Ecto neural progenitor cell (in vitro differentiated cells): Measurements from ENCODE around the gene GPR150.

Source experiments
- DNase-seq: peaks from one replicate; pipeline ENCODE4 v3.0.0-alpha.2; 2018; ENCODE audit warnings: low spot score

The GPR150 gene

DNA sequence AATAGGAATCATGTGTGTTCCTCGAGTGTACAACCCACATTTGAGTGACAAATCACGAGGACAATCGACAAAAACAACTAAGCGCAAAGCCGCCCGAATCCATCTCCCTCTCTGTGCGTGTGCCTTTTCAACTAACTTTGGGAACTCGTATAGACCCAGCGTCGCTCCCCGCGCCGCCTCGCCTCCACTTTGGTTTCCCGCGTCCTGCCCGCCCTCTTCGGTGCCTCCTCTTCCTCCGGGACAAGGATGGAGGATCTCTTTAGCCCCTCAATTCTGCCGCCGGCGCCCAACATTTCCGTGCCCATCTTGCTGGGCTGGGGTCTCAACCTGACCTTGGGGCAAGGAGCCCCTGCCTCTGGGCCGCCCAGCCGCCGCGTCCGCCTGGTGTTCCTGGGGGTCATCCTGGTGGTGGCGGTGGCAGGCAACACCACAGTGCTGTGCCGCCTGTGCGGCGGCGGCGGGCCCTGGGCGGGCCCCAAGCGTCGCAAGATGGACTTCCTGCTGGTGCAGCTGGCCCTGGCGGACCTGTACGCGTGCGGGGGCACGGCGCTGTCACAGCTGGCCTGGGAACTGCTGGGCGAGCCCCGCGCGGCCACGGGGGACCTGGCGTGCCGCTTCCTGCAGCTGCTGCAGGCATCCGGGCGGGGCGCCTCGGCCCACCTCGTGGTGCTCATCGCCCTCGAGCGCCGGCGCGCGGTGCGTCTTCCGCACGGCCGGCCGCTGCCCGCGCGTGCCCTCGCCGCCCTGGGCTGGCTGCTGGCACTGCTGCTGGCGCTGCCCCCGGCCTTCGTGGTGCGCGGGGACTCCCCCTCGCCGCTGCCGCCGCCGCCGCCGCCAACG, at the start of gene GPR150:
Gene GPR150, plus strand, starts transcription at position 58 of the 840 bp plus-strand sequence. Its CDS starts 189 bp downstream, at position 247.
- DNase-seq, result peak; percentile 78

DNA sequence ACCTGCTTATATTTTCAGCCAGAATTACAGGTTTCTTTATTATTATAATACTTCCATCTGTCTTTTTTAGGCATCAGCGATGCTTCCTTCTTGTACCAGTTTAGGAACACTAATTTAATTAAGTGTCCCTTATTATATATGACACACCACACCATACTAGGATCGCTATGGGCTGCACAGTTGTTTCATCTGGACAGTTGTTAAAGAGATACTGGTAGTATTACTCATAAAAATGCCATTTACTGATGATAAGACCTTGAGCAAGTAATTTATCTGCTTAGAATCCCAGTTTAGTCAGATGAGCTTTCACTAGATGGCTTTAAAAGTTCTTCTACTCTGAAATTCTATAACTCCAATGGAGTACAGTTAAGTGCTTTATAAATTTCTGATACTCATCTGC, 47.9 kb upstream of the GPR150 start:
- no peak for DNase-seq

DNA sequence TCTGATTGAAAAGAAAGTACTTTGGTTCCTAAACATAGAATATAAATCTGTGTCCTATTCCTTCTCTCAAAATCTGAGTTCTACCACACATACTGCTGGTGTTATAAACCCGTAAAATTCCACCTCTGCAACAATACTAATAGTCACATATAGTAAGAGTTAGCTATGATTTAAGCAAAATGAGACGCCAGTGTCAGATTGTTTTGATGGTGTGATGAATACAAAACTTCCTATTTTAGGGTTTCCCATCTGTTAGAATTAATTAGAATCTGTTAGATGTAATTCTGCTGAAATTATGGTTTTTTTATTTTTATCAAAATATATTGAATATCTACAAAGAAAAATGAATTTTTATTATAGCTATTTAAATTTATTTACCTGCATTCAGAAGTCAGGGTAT, 38.3 kb upstream of the GPR150 start:
- no peak for DNase-seq

DNA sequence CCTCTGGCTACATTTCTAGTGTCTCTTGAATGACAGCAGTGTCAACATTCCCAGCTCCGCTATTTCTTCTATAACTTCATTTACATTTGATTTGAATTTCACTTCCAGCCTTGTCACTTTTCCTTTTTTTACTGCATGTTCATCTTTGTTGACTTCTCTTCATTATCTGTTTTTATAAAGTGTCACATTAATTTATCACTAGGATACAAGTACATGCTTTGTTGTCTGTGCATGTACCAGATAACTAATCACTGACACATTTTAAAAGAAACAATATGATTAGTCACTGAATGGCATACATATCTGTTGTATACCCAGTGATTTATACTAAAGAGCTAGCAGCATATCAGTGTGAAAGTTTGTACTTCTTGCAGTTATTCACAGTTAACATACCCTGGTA, 35.9 kb upstream of the GPR150 start:
- no peak for DNase-seq

DNA sequence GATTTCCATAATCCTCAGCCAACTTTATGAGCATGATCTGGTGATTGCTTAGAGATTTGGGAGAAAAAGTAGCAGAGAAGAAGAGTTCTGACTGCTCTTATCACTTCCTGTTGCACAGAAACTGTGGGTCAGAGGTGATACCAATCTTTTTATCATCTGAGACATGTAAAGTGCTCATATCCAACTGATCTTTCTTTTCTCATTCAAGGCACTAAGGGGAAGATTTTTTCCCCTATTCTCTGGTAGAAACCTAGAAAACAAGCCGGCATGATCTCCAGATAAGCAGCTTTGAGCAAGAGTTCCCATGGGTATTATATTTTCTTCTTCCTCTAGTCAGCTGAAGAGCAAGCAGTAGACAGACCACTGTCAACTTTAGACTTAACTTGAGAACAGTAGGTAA, 29.0 kb upstream of the GPR150 start:
- no peak for DNase-seq

DNA sequence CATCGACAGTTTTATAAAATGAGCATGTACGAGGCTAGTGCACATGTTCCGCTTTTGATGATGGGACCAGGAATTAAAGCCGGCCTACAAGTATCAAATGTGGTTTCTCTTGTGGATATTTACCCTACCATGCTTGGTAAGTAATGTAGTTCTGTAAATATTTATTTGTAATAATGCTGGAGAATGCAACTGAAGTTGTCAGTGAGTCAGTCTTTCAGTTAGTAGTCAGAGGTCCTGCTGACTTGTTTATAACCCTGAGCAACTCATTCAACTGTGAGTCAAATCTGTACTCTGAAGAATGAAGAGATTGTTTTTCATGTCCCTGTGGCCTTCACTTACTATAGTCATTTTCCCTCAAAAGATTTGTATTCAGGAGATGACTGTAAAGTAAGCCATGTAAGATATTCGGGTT, 28.4 kb upstream of the GPR150 start:
- no peak for DNase-seq

DNA sequence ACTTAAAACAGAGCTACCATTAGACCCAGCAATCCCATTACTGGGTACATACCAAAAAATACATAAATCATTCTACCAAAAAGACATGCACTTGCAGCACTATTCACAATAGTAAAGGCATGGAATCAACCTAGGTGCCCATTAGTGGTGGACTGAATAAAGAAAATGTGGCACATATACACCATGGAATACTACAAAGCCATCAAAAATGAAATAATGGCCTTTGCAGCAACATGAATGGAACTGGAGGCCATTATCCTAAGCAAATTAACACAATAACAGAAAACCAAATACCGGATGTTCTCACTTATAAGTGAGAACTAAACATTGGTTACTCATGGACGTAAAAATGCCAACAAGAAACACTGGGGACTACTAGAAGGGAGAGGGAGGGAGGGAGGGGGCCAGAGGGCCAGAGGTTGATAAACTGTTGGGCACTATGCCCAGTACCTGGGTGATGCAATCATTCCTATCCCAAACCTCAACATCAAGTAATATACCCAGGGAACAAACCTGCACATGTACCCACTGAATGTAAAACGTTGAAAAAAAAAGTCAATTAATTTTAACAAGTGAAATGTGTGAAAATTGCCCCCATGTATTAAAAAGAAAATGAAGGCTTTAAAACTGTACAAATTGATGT, 24.5 kb upstream of the GPR150 start:
- DNase-seq, result no peak

DNA sequence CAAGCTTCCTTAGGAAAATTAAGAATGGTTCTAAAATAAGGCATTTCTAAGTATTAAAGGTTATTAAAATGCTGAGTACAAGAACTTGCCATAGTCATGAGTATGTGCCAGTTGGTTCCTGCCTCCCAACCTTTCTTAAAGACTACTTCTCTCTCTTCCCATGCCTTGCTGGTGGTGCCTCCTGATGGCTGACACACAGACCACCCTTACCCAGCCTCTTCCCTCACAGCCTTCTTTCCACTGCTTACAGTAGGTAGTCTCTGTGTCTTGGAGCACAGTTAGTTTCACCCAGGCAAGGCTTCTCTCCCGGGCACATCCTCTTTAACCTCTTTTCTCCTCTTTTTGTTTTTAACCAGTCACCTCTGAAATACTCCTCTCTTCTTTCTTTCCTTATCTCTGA, 20.6 kb upstream of the GPR150 start:
- no peak for DNase-seq

DNA sequence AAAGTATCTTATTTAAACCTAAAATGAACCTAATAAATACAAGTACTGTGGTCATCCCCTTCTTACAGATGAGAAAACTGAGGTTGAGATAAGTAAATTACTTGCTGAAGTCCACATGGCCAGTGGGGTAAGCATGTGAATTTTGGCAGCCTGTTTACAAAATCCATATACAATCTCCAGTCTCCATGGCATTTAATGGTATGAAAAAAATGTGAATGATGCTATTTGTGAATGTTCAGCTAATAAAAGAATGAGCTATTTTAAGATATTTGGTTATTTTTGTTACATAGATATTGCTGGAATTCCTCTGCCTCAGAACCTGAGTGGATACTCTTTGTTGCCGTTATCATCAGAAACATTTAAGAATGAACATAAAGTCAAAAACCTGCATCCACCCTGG, 19.3 kb upstream of the GPR150 start:
- no peak for DNase-seq

DNA sequence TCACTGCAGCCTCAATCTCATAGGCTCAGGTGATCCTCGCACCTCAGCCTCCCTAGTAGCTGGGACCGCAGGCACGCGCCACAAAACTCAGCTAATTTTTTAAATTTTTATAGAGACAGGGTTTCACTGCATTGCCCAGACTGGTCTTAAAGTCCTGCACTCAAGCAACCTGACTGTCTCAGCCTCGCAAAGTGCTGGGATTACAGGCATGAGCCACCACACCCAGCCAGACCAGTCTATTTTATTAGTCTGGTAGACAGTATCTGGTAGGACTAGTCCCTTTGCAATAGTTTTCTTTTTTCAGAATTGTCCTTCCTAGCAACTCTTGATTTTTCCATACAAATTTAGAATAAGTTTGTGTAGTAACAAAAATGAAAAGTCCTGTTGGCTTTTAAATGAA, 14.1 kb upstream of the GPR150 start:
- DNase-seq, result no peak

DNA sequence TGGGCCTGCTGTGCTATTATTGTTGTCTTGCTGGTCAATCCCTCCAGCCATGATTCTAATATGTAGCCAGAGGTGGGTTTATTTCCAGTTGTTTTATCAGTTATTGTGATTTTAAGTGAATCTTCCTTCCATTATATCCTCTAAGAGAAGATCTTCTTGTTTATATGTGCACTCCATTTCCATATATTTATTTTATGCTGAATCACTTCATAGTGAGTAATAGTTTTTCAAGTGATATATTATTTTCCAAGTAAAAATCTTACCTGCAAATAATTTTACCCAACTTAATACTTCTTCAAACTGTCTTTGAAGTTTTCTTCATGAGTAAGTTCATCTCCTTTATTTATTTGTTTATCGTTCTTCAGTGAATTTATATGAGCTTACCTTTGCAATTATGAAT, 13.5 kb upstream of the GPR150 start:
- no peak for DNase-seq

DNA sequence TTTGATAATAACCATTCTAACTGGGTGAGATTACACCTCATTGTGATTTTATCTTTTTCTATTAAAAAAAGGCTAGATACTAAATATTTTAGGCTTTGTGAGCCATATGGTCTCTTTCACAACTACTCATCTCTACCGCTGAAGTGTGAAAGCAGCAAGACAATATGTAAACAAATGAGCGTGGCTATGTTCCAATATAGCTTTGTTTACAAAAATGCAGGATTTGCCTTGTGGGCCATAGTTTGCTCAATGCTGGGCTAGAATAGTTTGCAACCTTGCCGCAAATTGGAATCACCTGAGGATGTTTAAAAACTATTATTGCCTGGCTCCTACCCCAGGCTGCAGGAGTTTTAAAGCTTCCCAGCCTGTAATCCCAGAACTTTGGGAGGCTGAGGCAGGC, 10.2 kb upstream of the GPR150 start:
- DNase-seq, result no peak

DNA sequence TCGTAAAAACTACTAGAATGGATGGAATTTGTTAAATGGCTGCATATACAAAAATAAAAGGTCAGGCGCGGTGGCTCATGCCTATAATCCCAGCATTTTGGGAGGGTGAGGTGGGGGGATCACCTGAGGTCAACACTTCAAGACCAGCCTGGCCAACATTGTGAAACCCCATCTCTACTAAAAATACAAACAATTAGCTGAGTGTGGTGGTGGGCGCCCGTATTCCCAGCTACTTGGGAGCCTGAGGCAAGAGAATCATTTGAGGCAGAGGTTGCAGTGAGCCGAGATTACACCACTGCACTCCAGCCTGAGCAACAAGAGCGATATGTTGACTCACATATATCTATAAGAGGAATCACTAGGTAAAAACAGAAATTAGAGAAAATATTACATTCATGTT, 9.3 kb upstream of the GPR150 start:
- no peak for DNase-seq

DNA sequence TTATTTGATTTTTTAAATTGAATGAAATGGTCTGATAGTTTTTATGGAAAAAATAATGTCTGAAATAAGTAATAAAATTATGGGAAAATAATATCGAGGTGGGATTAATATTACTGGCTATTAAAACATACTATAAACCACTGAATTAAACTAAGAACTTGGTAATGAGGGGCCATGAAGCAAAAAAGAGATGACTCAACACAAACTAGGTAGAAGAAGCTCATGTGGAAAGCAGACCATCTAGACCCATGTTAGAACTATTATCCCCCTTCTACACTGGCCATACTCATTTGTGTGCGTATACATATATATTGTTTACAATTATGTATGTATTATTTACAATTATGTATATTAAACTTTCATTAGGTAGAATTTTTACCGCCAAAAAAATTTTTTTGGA, 8.5 kb upstream of the GPR150 start:
- no peak for DNase-seq

DNA sequence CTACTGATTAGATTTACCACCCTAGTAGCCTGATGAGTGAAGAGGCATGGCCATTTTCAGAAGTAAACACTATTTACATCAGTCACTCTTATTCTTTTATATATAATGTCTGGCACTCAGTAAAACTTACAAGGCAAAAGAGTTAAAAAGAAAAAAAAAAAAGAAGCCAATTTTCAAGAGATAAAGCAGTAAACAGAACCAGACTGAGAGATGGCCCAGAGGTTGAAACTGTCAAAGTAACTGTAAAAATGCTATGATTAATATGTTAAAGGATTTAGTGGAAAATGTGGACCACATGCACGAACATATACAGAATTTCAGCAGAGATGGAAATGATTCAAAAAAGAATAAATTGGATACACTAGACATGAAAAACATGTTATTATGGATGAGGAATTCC, 6.4 kb upstream of the GPR150 start:
- DNase-seq, result no peak

DNA sequence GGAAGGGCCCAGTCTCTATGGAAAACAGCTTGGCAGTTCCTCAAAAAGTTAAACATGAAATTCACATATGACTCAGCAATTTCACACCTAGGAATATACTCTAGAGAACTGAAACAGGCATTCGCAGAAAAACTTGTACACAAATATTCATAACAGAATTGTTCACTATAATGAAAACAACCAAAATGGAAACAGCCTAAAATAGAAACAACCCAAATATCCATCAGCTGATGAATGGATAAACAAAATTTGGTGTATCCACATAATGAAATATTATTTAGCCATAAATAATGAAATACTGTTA, 4.8 kb upstream of the GPR150 start:
- DNase-seq, result no peak

DNA sequence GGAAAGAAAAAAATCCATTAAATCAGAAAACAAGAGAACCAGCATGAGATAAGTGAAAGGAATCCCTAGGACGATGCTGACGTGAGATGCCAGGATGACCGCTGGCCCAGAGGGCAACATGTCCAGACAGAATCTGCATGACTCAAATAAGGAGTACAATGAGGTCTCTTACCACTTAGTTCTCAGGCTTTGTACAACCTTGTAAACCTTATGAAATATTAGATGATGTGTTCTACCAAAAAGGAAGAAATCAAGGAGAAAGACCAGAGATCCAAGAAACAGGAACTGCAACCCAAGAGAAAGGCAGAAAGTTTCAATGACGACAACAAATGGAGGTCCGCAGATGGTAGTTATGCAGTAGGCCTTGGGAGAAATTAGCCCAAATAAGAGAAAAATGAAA, 2.8 kb upstream of the GPR150 start:
- DNase-seq, result no peak

DNA sequence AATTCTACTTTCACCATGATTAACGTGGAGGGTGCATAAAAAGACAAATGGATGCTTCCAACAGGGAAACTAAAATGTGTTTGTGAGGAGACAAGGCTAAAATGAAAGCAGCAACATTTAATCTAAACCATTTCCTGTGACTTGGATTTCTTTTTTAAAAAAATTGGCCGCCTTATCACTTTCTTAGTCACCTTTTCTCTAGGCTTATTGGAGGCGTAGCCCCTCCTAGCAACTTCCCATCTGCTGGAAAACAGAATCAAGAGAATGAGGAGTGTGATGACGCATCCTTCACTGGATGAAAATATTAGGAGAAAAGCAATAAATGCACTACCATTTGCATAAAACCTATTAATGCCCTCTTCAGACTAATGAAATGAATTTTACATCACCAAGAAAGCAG, 791 bp upstream of the GPR150 start:
- no peak for DNase-seq

DNA sequence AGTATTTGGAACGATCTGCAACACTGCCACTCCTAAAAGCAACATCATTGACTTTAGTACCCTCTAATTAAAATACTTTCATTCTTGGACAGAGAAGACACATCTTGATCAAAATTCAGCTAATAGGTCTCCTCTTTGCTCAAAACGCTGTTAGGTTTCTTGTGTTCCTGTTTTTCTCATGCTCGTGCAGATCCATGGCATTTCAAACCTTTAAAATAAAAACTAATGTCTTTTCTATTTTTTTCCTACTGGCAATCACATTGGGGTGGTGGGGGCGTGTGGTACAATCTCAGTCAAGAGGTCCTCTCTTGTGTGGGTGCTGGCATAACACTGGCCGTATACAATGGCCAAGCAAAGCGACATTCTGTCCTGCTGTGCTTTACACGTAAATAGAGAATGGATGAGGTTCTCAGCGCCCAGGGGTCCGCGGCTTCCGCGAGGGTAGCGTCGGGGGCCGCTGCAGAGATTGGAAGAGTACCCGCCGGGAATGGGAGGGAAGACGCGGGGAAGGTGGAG, 315 bp upstream of the GPR150 start:
- no peak for DNase-seq

DNA sequence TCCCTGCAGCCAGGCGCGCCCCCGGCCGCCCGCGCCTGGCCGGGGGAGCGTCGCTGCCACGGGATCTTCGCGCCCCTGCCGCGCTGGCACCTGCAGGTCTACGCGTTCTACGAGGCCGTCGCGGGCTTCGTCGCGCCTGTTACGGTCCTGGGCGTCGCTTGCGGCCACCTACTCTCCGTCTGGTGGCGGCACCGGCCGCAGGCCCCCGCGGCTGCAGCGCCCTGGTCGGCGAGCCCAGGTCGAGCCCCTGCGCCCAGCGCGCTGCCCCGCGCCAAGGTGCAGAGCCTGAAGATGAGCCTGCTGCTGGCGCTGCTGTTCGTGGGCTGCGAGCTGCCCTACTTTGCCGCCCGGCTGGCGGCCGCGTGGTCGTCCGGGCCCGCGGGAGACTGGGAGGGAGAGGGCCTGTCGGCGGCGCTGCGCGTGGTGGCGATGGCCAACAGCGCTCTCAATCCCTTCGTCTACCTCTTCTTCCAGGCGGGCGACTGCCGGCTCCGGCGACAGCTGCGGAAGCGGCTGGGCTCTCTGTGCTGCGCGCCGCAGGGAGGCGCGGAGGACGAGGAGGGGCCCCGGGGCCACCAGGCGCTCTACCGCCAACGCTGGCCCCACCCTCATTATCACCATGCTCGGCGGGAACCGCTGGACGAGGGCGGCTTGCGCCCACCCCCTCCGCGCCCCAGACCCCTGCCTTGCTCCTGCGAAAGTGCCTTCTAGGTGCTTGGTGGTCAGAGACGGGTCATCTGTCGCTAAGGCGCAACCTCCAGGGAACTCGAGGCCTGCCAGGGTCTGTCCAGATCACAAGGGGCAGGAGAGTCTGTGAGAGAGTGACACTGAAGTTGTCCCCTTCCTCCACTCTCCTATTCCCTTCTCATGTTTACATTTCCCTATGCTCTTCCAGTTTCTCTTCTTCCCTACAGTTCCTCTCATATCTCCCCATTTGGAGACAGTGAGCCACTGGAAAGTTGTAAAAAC, 1.3 kb downstream of the GPR150 start:
- peak; percentile 74 for DNase-seq

DNA sequence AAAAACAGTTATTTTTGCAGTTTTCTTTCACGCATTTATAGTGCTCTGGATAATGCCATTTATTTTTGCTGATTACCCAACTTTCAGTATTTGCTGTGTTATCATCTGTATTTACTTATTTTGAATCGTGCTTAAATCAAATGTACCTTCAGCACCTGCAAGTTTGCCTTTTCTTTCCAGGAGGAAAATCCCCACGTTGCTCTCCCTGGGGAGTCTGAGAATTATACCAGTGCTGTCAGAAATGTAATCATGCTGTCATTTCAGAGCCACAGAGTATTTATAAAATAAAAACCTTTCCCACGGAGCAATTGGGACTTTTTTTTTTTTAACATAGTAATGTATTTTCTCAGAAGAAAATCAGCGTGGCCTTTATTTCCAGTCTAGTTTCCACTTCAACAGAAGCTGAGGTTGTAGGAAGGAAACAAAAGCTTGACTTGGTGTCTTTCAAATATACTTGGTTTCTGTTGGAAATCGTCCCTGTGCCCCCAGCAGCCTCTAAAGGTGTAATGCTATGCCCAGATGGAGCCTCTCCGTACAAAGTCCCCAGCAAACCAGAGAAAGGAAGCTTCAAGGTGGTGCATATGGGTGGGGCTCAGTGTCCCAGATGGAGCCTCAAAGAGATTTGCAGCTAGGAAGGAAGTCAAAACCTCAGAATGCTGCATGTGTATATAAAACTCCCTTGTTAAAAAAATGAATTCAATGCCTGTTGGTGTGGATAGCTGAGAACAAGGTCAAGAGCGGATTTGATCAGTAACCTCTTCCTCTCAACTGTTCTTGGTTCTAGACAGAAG, 2.1 kb downstream of the GPR150 start:
- DNase-seq, result no peak

DNA sequence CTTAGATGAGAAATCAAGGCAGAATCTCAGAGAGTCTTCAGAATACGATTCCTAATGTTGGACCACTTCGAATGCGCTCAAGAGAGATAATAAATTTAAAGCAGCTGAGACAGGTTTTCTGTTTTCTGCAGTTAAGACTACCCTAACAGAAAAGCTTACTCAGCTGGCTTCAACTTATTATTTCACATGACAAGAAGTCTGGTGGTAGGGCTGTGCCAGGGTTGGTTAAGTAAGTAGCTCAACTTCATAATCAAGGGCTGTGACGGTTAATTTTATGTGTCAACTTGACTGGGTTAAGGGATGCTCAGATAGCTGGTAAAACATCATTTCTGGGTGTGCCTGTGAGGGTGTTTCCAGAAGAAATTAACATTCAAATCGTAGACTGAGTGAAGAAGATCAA, 3.8 kb downstream of the GPR150 start:
- no peak for DNase-seq
